HepG2 (cell line): ENCODE data around the gene DEPDC1. TPM values are rescaled to one million over a fixed set of nuclear protein-coding genes. Genes with fewer than 3 reads are reported as not detected.

Experiments used
- ATAC-seq: fragments of 200-7000 bp; cut with Tn5 transposase; 3 replicates; pipeline ENCODE4 v1.9.1; 2020; ENCODE audit warnings: mild to moderate bottlenecking, moderate library complexity
- BruUV-seq: library from RNA; stranded (reverse); fragments of 400-500 nt; replicated peaks from 2 replicates; lab custom pipeline; 2021; lab: Mats Ljungman, UMichigan
- CTCF ChIA-PET: fragments of 300-600 bp; formaldehyde crosslinking; extraction: SDS; loops from one replicate; lab custom pipeline; 2021; ENCODE audit warnings: low total read pairs, inconsistent platforms, low intra/inter-chr PET ratio; lab: Yijun Ruan, JAX
- POLR2A ChIA-PET: fragments of 350-600 bp; sonication (Branson Sonifier 250); formaldehyde crosslinking; loops from one replicate; lab custom pipeline; 2020; ENCODE audit warnings: antibody characterized with exemption, inconsistent platforms; lab: Yijun Ruan, JAX
- DNase-seq: peaks from one replicate; pipeline ENCODE4 v3.0.0-alpha.2; 2015; ENCODE audit warnings: low spot score
- FAIRE-seq: peaks from 3 replicates; lab custom pipeline; 2011; peaks lifted over from hg19 to GRCh38; lab: Jason Lieb, UNC
- H2AFZ ChIP-seq: one replicate; pipeline ENCODE4 v1.6.1; 2011; ENCODE audit warnings: low read length, inconsistent platforms
- H3K27ac ChIP-seq: fragments of 300-600 bp; 3 replicates; pipeline ENCODE4 v1.8.0; 2011; ENCODE audit warnings: mixed run types, mild to moderate bottlenecking, mixed read lengths, low read length, inconsistent platforms; ENCODE audit not compliant: insufficient read depth; ENCODE audit errors: extremely low read length
- H3K27me3 ChIP-seq, 2 experiments: fragments of 200-600 bp in 1 of 2; 2 replicates in 1 of 2; 3 replicates in 1 of 2; pipeline versions ENCODE4 v1.6.0 to v1.8.0; 2011; ENCODE audit warnings: low read length in 2 of 2, mild to moderate bottlenecking in 2 of 2, moderate library complexity in 2 of 2, inconsistent platforms in 1 of 2; ENCODE audit not compliant: insufficient read depth in 2 of 2, control insufficient read depth in 1 of 2
- H3K36me3 ChIP-seq, 2 experiments: fragments of 200-600 bp in 1 of 2; replicated peaks in 1 of 2; 2 replicates in 1 of 2; 3 replicates in 1 of 2; pipeline versions ENCODE4 v1.5.1 to v1.8.0; 2011; ENCODE audit warnings: low read length in 2 of 2, inconsistent platforms in 1 of 2; ENCODE audit not compliant: insufficient read depth in 2 of 2, control insufficient read depth in 1 of 2
- H3K4me1 ChIP-seq: 2 replicates; pipeline ENCODE4 v1.5.1; 2012; ENCODE audit warnings: low read length, inconsistent platforms; ENCODE audit not compliant: insufficient read depth
- H3K4me2 ChIP-seq: 2 replicates; pipeline ENCODE4 v1.6.0; 2011; ENCODE audit warnings: low read depth, low read length, inconsistent platforms
- H3K4me3 ChIP-seq, 3 experiments: fragments of 200-600 bp in 1 of 3; sonication (generic), shearing (Covaris generic) in 1 of 3; replicated peaks in 1 of 3; 2 replicates each; pipeline ENCODE4 v1.5.1; 2011 to 2016; ENCODE audit warnings: low read length in 3 of 3, inconsistent platforms in 2 of 3, low read depth in 2 of 3, mild to moderate bottlenecking in 2 of 3, control low read depth in 1 of 3, mixed read lengths in 1 of 3; ENCODE audit not compliant: insufficient read depth in 1 of 3
- H3K79me2 ChIP-seq: one replicate; pipeline ENCODE4 v1.6.1; 2011; ENCODE audit warnings: low read length, inconsistent platforms; ENCODE audit not compliant: insufficient read depth
- H3K9ac ChIP-seq: 2 replicates; pipeline ENCODE4 v1.6.0; 2011; ENCODE audit warnings: mild to moderate bottlenecking, low read depth, low read length, inconsistent platforms; ENCODE audit not compliant: insufficient read depth
- H3K9me3 ChIP-seq: 2 replicates; pipeline ENCODE4 v1.5.1; 2012; ENCODE audit warnings: mild to moderate bottlenecking, low read length
- H4K20me1 ChIP-seq: 2 replicates; pipeline ENCODE4 v1.6.0; 2011; ENCODE audit warnings: inconsistent platforms, mild to moderate bottlenecking, low read length, moderate library complexity; ENCODE audit not compliant: insufficient read depth
- CCDC6 ChIP-seq: sonication (generic); formaldehyde crosslinking; IDR thresholded peaks from 2 replicates; pipeline ENCODE4 v1.8.1; 2022; ENCODE audit warnings: mild to moderate bottlenecking, missing genetic modification reagents, moderate library complexity
- FOXA1 ChIP-seq, 2 experiments: fragments of 450-650 bp in 1 of 2; sonication (generic) in 1 of 2; formaldehyde crosslinking in 1 of 2; IDR thresholded peaks; 2 replicates each; pipeline versions ENCODE4 v1.4.0 to v1.6.1; 2016 to 2020; ENCODE audit warnings: missing genetic modification reagents in 1 of 2
- JARID2 ChIP-seq: sonication (generic); formaldehyde crosslinking; IDR thresholded peaks from 2 replicates; pipeline ENCODE4 v1.8.1; 2023; ENCODE audit warnings: missing genetic modification reagents, inconsistent platforms; ENCODE audit not compliant: insufficient replicate concordance
- RFX5 ChIP-seq: IDR thresholded peaks from 2 replicates; pipeline ENCODE4 v1.6.1; 2011; ENCODE audit warnings: low read depth, low read length, improper control_type of control experiment
- SIN3A ChIP-seq: IDR thresholded peaks from 2 replicates; pipeline ENCODE4 v1.6.1; 2011; ENCODE audit warnings: low read depth, mild to moderate bottlenecking, control low read depth, low read length, borderline replicate concordance
- ZNF580 ChIP-seq: IDR thresholded peaks from 2 replicates; pipeline ENCODE4 v1.6.1; 2016; ENCODE audit warnings: low read depth, borderline replicate concordance
- ZSCAN29 ChIP-seq: sonication (generic); formaldehyde crosslinking; conservative IDR thresholded peaks from 2 replicates; pipeline ENCODE4 v1.4.0; 2020; ENCODE audit warnings: mild to moderate bottlenecking, missing genetic modification reagents
- in situ Hi-C: cut with HindIII; loops from 2 replicates; pipeline ENCODE4 v1.10.0; 2017; ENCODE audit warnings: low pct_unique_long_range_greater_than_20kb; ENCODE audit not compliant: extremely low pct_ligation_motif_present
- intact Hi-C: fragments of 100-400 bp; cut with micrococcal nuclease; formaldehyde crosslinking; loops from one replicate; pipeline ENCODE4 v1.10.0; 2022; ENCODE audit not compliant: unreplicated experiment
- polyA plus RNA-seq, 8 experiments: library from polyadenylated mRNA; depleted of rRNA in 3 of 8; stranded (reverse) in 7 of 8; unstranded in 1 of 8; fragments of >200 nt; fragmentation: Illumina TruSeq in 4 of 8; extraction: Trizol in 4 of 8; gene quantifications; 2 replicates each; pipeline versions ENCODE4 v1.2.1 to v1.2.3, GENCODE V29; 2011 to 2016; ENCODE audit warnings: low read depth in 4 of 8, missing spikeins in 1 of 8, mixed read lengths in 1 of 8; ENCODE audit not compliant: insufficient read depth in 1 of 8
- total RNA-seq, 5 experiments: library from RNA; depleted of rRNA; stranded (reverse); fragments of >200 nt; fragmentation: Illumina TruSeq; extraction: Trizol; gene quantifications; 2 replicates each; pipeline ENCODE4 v1.2.3, GENCODE V29; 2016; ENCODE audit warnings: low read depth in 1 of 5
- TF ChIP-seq, protein P1 (sequence below): sonication (generic); formaldehyde crosslinking; IDR thresholded peaks from 2 replicates; pipeline ENCODE4 v1.5.0; 2020; ENCODE audit warnings: mild to moderate bottlenecking, missing genetic modification reagents, borderline replicate concordance

The DEPDC1 gene
- total and polyA plus RNA-seq, 2 of the 13 experiments (the other 11 are each of a cell fraction or from before 2014, with no cell fraction given): 7.0 to 20.2 TPM

DNA sequence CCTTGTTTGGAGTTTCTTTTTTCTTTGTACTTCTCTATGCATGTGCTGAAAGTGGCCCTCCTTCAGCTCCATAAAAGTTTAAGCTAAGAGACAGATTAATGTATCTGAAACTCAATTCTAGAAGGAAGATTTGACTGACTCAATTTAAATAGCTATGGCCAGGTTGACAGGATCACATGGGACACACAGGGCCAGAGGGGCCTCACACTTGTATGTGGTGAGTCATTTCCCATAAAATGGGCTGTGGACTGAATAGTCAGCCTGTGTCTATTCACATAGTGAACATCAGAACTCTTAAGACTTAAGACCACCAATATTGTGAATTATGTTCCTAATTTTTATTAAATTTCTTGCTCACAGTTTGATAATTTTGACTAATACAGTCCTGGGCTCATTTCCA is 45.7 kb upstream of the DEPDC1 start:
- no TSS peak for BruUV-seq
- ATAC-seq: no peak
- POLR2A ChIA-PET: no interaction called here
- in situ Hi-C loops: no loop called here
- no peak overlapping the region for H3K9ac ChIP-seq
- H3K4me3 ChIP-seq: no peak overlapping the region
- no peak overlapping the region for H3K4me2 ChIP-seq
- no peak for DNase-seq
- TF ChIP-seq CCDC6 (no peak), ZSCAN29 (CRISPR knock-in tag) (no peak), FOXA1 (IDR thresholded peaks at IDR 0.05) (no peak), FOXA1 (CRISPR knock-in tag; IDR thresholded peaks at IDR 0.05) (no peak), JARID2 (CRISPR knock-in tag) (no peak), SIN3A (no peak), ZNF580 (CRISPR knock-in tag) (no peak), RFX5 (no peak)
- TF ChIP-seq, protein P1, sequence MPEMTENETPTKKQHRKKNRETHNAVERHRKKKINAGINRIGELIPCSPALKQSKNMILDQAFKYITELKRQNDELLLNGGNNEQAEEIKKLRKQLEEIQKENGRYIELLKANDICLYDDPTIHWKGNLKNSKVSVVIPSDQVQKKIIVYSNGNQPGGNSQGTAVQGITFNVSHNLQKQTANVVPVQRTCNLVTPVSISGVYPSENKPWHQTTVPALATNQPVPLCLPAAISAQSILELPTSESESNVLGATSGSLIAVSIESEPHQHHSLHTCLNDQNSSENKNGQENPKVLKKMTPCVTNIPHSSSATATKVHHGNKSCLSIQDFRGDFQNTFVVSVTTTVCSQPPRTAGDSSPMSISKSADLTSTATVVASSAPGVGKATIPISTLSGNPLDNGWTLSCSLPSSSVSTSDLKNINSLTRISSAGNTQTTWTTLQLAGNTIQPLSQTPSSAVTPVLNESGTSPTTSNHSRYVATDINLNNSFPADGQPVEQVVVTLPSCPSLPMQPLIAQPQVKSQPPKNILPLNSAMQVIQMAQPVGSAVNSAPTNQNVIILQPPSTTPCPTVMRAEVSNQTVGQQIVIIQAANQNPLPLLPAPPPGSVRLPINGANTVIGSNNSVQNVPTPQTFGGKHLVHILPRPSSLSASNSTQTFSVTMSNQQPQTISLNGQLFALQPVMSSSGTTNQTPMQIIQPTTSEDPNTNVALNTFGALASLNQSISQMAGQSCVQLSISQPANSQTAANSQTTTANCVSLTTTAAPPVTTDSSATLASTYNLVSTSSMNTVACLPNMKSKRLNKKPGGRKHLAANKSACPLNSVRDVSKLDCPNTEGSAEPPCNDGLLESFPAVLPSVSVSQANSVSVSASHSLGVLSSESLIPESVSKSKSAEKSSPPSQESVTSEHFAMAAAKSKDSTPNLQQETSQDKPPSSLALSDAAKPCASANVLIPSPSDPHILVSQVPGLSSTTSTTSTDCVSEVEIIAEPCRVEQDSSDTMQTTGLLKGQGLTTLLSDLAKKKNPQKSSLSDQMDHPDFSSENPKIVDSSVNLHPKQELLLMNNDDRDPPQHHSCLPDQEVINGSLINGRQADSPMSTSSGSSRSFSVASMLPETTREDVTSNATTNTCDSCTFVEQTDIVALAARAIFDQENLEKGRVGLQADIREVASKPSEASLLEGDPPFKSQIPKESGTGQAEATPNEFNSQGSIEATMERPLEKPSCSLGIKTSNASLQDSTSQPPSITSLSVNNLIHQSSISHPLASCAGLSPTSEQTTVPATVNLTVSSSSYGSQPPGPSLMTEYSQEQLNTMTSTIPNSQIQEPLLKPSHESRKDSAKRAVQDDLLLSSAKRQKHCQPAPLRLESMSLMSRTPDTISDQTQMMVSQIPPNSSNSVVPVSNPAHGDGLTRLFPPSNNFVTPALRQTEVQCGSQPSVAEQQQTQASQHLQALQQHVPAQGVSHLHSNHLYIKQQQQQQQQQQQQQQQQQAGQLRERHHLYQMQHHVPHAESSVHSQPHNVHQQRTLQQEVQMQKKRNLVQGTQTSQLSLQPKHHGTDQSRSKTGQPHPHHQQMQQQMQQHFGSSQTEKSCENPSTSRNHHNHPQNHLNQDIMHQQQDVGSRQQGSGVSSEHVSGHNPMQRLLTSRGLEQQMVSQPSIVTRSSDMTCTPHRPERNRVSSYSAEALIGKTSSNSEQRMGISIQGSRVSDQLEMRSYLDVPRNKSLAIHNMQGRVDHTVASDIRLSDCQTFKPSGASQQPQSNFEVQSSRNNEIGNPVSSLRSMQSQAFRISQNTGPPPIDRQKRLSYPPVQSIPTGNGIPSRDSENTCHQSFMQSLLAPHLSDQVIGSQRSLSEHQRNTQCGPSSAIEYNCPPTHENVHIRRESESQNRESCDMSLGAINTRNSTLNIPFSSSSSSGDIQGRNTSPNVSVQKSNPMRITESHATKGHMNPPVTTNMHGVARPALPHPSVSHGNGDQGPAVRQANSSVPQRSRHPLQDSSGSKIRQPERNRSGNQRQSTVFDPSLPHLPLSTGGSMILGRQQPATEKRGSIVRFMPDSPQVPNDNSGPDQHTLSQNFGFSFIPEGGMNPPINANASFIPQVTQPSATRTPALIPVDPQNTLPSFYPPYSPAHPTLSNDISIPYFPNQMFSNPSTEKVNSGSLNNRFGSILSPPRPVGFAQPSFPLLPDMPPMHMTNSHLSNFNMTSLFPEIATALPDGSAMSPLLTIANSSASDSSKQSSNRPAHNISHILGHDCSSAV: no peak
- H3K9me3 ChIP-seq: peaks cover 35% of the 10 kb centered on the region
- H3K27me3 ChIP-seq: no peaks in the 10 kb centered on the region
- no peaks in the 10 kb centered on the region for H4K20me1 ChIP-seq
- CTCF ChIA-PET: no interaction called here
- H2AFZ ChIP-seq: no peak overlapping the region
- no peaks in the 10 kb centered on the region for H3K79me2 ChIP-seq
- no peaks in the 10 kb centered on the region for H3K4me1 ChIP-seq
- intact Hi-C loops: no loop called here
- H3K27ac ChIP-seq: no peak overlapping the region
- H3K36me3 ChIP-seq: no peaks in the 10 kb centered on the region
- no peak for FAIRE-seq
